CD8-positive, alpha-beta memory T cell (primary cell): ENCODE data around the gene POLE2. TPM values are rescaled to one million over a fixed set of nuclear protein-coding genes. Genes with fewer than 3 reads are reported as not detected.
"Not testable (repeated sequence)": the region's sequence is repeated elsewhere in the genome, so short reads cannot be mapped to it uniquely, and the experiment has no call there.

Source experiments
- CTCF ChIA-PET: fragments of 350-600 bp; sonication (Branson Sonifier 250); formaldehyde crosslinking; loops from one replicate; lab custom pipeline; 2021; ENCODE audit warnings: antibody characterized with exemption; lab: Charles Lee
- POLR2A ChIA-PET: fragments of 350-600 bp; sonication (Branson Sonifier 250); formaldehyde crosslinking; loops from one replicate; lab custom pipeline; 2021; ENCODE audit warnings: antibody characterized with exemption; lab: Charles Lee
- DNase-seq, 5 donors: peaks; one replicate each; pipeline versions ENCODE4 v3.0.0 to v3.0.0-alpha.2; 2020 to 2022; ENCODE audit warnings: mixed read lengths in 1 of 5
- H3K27ac ChIP-seq: one replicate; pipeline ENCODE4 v1.7.0; 2013; ENCODE audit warnings: low read depth, mild to moderate bottlenecking, low read length, moderate library complexity
- H3K27me3 ChIP-seq: 2 replicates; pipeline ENCODE4 v1.7.0; 2013; ENCODE audit warnings: low read length, mild to moderate bottlenecking; ENCODE audit not compliant: insufficient read depth, poor library complexity, severe bottlenecking
- H3K36me3 ChIP-seq: 2 replicates; pipeline ENCODE4 v1.7.0; 2013; ENCODE audit warnings: mild to moderate bottlenecking, low read length, moderate library complexity; ENCODE audit not compliant: insufficient read depth
- H3K4me1 ChIP-seq: 2 replicates; pipeline ENCODE4 v1.7.0; 2013; ENCODE audit warnings: mild to moderate bottlenecking, low read length, moderate library complexity; ENCODE audit not compliant: insufficient read depth
- H3K4me3 ChIP-seq: 2 replicates; pipeline ENCODE4 v1.7.0; 2013; ENCODE audit warnings: mild to moderate bottlenecking, low read length
- H3K9me3 ChIP-seq: 2 replicates; pipeline ENCODE4 v1.7.0; 2013; ENCODE audit warnings: mild to moderate bottlenecking, low read length
- H3K27ac Mint-ChIP-seq, 8 donors: one replicate each; pipeline ENCODE4 v1.8.0; 2020 to 2021; ENCODE audit warnings: mixed read lengths in 8 of 8, mild to moderate bottlenecking in 6 of 8, inconsistent platforms in 3 of 8, moderate library complexity in 3 of 8
- H3K27me3 Mint-ChIP-seq, 2 donors: one replicate each; pipeline ENCODE4 v1.8.0; 2020 to 2021; ENCODE audit warnings: mixed read lengths in 2 of 2, mild to moderate bottlenecking in 1 of 2, moderate library complexity in 1 of 2
- H3K36me3 Mint-ChIP-seq, 3 donors: one replicate each; pipeline ENCODE4 v1.8.0; 2020 to 2021; ENCODE audit warnings: mixed read lengths in 3 of 3, inconsistent platforms in 1 of 3, mild to moderate bottlenecking in 1 of 3
- H3K4me1 Mint-ChIP-seq, 3 donors: one replicate each; pipeline ENCODE4 v1.8.0; 2020 to 2021; ENCODE audit warnings: mixed read lengths in 3 of 3, inconsistent platforms in 1 of 3, mild to moderate bottlenecking in 1 of 3
- H3K4me3 Mint-ChIP-seq, 7 donors: one replicate each; pipeline ENCODE4 v1.8.0; 2020 to 2021; ENCODE audit warnings: mixed read lengths in 7 of 7, mild to moderate bottlenecking in 6 of 7, moderate library complexity in 4 of 7, inconsistent platforms in 2 of 7
- H3K9me3 Mint-ChIP-seq, 5 donors: one replicate each; pipeline ENCODE4 v1.8.0; 2020 to 2022; ENCODE audit warnings: mixed read lengths in 5 of 5, mild to moderate bottlenecking in 3 of 5, moderate library complexity in 2 of 5, inconsistent platforms in 1 of 5
- polyA plus RNA-seq: library from polyadenylated mRNA; unstranded; fragments of 300-500 nt; fragmentation: Illumina TruSeq; gene quantifications from one replicate; pipeline ENCODE4 v1.2.3, GENCODE V29; 2021
- total RNA-seq, 2 experiments: library from RNA; stranded (reverse); gene quantifications; one replicate each; pipeline ENCODE4 v1.2.3, GENCODE V29; 2021

The POLE2 gene, protein sequence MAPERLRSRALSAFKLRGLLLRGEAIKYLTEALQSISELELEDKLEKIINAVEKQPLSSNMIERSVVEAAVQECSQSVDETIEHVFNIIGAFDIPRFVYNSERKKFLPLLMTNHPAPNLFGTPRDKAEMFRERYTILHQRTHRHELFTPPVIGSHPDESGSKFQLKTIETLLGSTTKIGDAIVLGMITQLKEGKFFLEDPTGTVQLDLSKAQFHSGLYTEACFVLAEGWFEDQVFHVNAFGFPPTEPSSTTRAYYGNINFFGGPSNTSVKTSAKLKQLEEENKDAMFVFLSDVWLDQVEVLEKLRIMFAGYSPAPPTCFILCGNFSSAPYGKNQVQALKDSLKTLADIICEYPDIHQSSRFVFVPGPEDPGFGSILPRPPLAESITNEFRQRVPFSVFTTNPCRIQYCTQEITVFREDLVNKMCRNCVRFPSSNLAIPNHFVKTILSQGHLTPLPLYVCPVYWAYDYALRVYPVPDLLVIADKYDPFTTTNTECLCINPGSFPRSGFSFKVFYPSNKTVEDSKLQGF
- total RNA-seq, result 10 to 100 TPM; 36.3 to 37.2 TPM
- polyA plus RNA-seq, result 1.3 TPM

DNA sequence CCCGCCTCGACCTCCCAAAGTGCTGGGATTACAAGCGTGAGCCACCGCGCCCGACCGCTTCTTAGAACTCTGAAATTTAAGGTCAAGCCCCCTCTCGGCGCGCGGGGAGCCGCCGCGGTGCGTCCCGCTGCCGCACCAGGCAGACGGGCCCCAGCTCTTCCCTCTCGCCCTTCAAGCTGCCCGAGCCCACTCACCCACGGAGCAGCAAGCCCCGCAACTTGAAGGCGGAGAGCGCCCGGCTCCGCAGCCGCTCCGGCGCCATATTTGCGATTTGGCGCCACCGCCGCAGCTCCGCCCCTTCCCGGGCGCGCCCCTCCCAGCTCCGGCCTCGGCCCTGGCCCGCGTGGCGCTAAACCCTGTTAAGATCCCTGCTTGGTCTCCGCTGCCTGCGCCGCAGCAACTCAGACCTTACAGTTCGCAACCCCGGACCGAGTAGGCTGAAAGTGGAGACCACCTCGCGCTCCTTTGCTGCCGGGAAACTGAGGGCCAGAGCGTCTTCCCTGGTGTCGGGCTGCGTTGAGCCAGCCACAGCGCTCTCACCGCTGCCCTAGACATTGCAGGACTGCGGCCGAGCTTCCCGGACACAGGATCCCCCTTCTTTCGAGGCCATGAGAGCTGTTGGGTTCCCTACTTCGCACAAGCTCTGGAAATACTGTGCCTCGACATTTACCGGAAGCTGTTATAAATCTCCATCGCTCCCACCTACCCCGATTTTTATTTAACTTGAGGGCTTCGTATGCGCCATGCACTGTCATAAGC, at the start of gene POLE2:
TSS of gene POLE2 (minus strand) at position 273 of the 759 bp plus-strand sequence. CDS start at position 262, 11 bp downstream.
- H3K4me3 ChIP-seq, result peak within 1 kb of the TSS; percentile 68
- POLR2A ChIA-PET, result interaction anchor here (0.6 to 3.7 kb wide), 5 partner anchors 54 to 435 kb away, joined by 3 to 16 read pairs (median 5); partner anchors contain the start of gene KLHDC2

DNA sequence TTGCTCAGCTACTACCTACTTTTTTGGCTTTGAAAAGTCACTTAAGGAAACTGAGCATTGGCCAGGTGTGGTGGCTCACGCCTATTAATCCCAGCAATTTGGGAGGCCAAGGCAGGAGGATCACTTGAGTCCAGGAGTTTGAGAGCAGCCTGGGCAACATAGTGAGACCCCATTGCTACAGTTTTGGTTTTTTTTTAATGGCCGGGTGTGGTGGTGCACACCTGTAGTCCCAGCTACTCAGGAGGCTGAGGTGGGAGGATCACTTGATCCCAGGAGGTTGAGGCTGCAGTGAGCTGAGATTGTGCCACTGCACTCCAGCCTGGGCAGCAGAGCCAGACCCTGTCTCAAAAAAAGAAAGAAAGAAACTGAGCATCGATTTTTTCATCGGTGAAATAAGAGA, 47.7 kb upstream of the POLE2 start:
- peaks cover 0 to 43% (median 14%) of the 10 kb centered on the region in 3 donors for H3K36me3 Mint-ChIP-seq
- H3K9me3 ChIP-seq, H3K4me3 ChIP-seq, H3K9me3 Mint-ChIP-seq, H3K27me3 ChIP-seq, H3K4me1 ChIP-seq, H3K4me3 Mint-ChIP-seq, H3K27ac Mint-ChIP-seq, H3K27ac ChIP-seq, H3K36me3 ChIP-seq, POLR2A ChIA-PET, H3K4me1 Mint-ChIP-seq, DNase-seq, H3K27me3 Mint-ChIP-seq: not testable (repeated sequence)
- CTCF ChIA-PET, result interaction anchor here (1.1 kb wide), 1 partner anchor 32 kb away, joined by 4 read pairs; the partner anchor contains the start of gene KLHDC2

More for the DNA sequence above, at the start of gene POLE2:
- no peaks in the 10 kb centered on the region for H3K9me3 Mint-ChIP-seq
- H3K9me3 ChIP-seq, result no peaks in the 10 kb centered on the region
- H3K4me1 Mint-ChIP-seq, result peaks cover 18 to 27% (median 23%) of the 10 kb centered on the region in 3 donors
- H3K27me3 Mint-ChIP-seq, result peaks cover 0 to 1% of the 10 kb centered on the region in 2 donors
- H3K36me3 ChIP-seq, result no peaks in the 10 kb centered on the region
- CTCF ChIA-PET, result interaction anchor here (1.1 to 2.0 kb wide), 4 partner anchors 18 to 164 kb away, joined by 4 to 7 read pairs (median 6); partner anchors contain the start of genes KLHDC2 and NEMF
- H3K4me3 Mint-ChIP-seq, result peak within 1 kb of the TSS; percentile 83 to 96 (median 90)
- peaks cover 0 to 4% (median 0%) of the 10 kb centered on the region in 3 donors for H3K36me3 Mint-ChIP-seq
- peak within 1 kb of the TSS; percentile 64 to 91 (median 77) for H3K27ac Mint-ChIP-seq
- DNase-seq, result peak; percentile 61 to 73 (median 65)
- H3K27me3 ChIP-seq, result no peaks in the 10 kb centered on the region
- H3K27ac ChIP-seq, result peak within 1 kb of the TSS; percentile 22
- H3K4me1 ChIP-seq, result peaks cover 18% of the 10 kb centered on the region

DNA sequence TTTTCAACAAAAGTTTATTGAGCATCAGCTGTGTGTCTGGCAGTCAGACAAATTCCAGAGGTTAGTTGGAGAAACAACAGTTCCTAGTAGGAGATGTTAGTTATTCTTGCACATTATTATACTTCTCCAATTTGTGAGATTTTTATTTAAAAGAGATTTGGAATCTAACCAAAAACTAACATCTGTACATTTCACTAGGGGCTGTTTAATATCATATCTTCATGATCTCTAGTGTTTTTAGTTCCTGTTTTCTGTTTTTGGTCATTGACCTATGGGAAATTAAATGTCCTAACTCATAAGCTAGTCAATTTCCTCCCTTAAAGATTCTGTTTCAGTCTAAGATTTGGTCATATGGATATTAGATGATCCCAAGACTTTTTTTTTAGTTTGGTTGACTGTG, 45.8 kb upstream of the POLE2 start:
- Mint-ChIP-seq H3K9me3 (no peaks in the 10 kb centered on the region), H3K27ac (no peak overlapping the region), H3K4me3 (no peak overlapping the region), H3K4me1 (no peaks in the 10 kb centered on the region), H3K36me3 (peaks cover 0 to 44% (median 14%) of the 10 kb centered on the region in 3 donors), H3K27me3 (no peaks in the 10 kb centered on the region)
- H3K4me3 ChIP-seq, result no peak overlapping the region
- no peaks in the 10 kb centered on the region for H3K27me3 ChIP-seq
- H3K36me3 ChIP-seq, result peaks cover 4% of the 10 kb centered on the region
- no peaks in the 10 kb centered on the region for H3K9me3 ChIP-seq
- ChIA-PET CTCF (interaction anchor here (0.9 kb wide), 1 partner anchor 34 kb away, joined by 3 read pairs; the partner anchor contains the start of gene KLHDC2), POLR2A (no interaction called here)
- DNase-seq, result no peak
- no peaks in the 10 kb centered on the region for H3K4me1 ChIP-seq
- H3K27ac ChIP-seq, result no peak overlapping the region

DNA sequence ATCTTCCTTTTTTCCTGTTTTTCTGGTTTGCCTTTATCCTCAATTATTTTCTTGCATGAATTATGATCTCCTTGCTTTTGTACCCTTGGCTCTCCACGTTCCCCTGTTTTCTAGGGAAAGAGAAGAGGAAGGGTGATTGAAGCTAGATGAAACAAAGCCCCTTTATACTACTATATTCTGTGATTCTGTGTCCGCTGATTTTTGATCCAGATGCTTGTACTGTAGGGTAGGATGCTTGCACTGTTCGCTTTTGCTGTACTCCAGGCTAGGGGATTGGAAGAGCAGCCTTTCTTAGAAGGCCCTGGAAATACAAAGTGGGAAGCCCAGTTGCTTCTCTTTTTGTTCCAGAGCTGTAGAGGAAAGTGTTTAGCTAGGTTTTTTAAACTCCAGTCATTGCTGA, 44.9 kb upstream of the POLE2 start:
- Histone ChIP-seq H3K27ac (no peak overlapping the region), H3K27me3 (no peaks in the 10 kb centered on the region), H3K4me3 (no peak overlapping the region), H3K36me3 (peaks cover 4% of the 10 kb centered on the region), H3K9me3 (no peaks in the 10 kb centered on the region), H3K4me1 (no peaks in the 10 kb centered on the region)
- no peaks in the 10 kb centered on the region for H3K27me3 Mint-ChIP-seq
- POLR2A ChIA-PET, result no interaction called here
- H3K4me1 Mint-ChIP-seq, result no peaks in the 10 kb centered on the region
- H3K36me3 Mint-ChIP-seq, result peaks cover 0 to 48% (median 14%) of the 10 kb centered on the region in 3 donors
- no peak for DNase-seq
- H3K27ac Mint-ChIP-seq, result peak overlapping the region in 1 of 8 donors; percentile 38
- no peak overlapping the region for H3K4me3 Mint-ChIP-seq
- no peaks in the 10 kb centered on the region for H3K9me3 Mint-ChIP-seq
- CTCF ChIA-PET, result no interaction called here

DNA sequence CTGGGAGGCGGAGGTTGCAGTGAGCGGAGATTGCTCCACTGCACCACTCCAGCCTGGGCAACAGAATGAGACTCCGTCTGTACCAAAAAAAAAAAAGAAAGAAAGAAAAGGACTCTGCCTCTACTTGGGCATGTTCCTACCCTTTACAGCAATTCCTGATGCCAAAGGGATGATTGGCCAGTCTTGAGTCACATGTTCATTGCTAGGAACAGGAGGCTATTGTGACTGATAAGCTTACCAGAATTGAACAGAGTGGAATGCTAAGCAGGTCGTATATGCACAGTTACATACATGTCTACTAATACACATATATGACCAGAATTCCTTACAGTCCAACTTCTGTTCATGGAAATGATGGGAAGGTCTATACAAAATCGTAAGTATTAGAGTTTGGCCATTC, 39.2 kb upstream of the POLE2 start:
- Mint-ChIP-seq H3K36me3 (peaks cover 4 to 60% (median 22%) of the 10 kb centered on the region in 3 donors), H3K9me3 (no peaks in the 10 kb centered on the region)
- no peak overlapping the region for H3K4me3 ChIP-seq

DNA sequence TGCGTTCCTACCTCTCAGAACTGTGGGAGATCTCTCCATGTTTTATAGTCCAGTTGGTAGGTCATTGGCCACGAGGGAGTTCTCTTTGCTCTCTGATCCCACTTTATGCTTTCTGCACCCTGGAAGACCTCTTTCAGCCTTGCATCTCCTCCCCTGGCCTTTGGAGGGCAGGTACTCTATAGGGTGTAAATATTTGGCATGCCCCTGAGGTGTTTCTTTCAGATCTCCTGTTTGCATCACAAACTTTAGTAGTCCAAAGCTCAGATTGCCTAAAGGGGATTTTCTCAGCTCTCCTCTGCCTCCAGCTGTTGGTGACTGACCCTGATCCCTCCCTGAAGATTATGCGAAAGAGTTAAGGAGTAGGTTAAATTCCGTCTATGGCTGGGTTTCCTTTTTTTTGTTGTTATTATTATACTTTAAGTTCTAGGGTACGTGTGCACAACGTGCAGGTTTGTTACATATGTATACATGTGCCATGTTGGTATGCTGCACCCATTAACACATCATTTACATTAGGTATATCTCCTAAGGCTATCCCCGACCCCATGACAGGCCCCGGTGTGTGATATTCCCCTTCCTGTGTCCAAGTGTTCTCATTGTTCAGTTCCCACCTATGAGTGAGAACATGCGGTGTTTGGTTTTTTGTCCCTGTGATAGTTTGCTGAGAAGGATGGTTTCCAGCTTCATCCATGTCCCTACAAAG, 33.9 kb upstream of the POLE2 start:
- H3K4me1 Mint-ChIP-seq, H3K27me3 Mint-ChIP-seq, H3K4me3 Mint-ChIP-seq, H3K9me3 Mint-ChIP-seq, H3K27ac ChIP-seq, H3K4me3 ChIP-seq, H3K27me3 ChIP-seq, DNase-seq, CTCF ChIA-PET, H3K27ac Mint-ChIP-seq, H3K4me1 ChIP-seq, POLR2A ChIA-PET, H3K9me3 ChIP-seq, H3K36me3 ChIP-seq: not testable (repeated sequence)
- H3K36me3 Mint-ChIP-seq, result peaks cover 26 to 59% (median 35%) of the 10 kb centered on the region in 3 donors

More for the DNA sequence above, 39.2 kb upstream of the POLE2 start:
- H3K27ac Mint-ChIP-seq, result no peak overlapping the region
- no peak overlapping the region for H3K27ac ChIP-seq
- H3K36me3 ChIP-seq, result peaks cover 5% of the 10 kb centered on the region
- CTCF ChIA-PET, result no interaction called here
- H3K9me3 ChIP-seq, result no peaks in the 10 kb centered on the region
- no peak for DNase-seq
- H3K4me3 Mint-ChIP-seq, result no peak overlapping the region
- H3K4me1 ChIP-seq, result no peaks in the 10 kb centered on the region
- H3K4me1 Mint-ChIP-seq, result no peaks in the 10 kb centered on the region
- H3K27me3 Mint-ChIP-seq, result no peaks in the 10 kb centered on the region
- H3K27me3 ChIP-seq, result no peaks in the 10 kb centered on the region
- POLR2A ChIA-PET, result no interaction called here

DNA sequence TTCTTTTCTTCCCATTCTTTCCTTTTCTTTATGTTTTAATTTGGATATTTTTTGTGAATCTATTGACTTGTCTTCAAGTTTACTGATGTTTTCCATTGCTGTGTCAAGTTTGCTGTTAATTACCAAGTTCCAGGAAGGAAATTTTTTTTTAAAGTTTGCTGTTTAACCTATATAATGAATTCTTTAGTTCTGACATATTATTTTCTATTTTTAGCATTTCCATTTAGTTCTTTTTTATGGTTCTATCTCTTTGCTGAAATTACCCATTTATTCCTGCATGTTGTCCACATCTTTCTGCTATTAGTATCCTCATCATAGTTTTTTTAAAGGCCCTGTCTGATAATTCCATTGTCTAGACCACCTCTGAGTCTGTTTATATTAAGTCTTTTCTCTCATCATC, 32.7 kb upstream of the POLE2 start:
- Histone ChIP-seq H3K9me3 (no peaks in the 10 kb centered on the region), H3K27me3 (no peaks in the 10 kb centered on the region), H3K4me1 (no peaks in the 10 kb centered on the region), H3K27ac (no peak overlapping the region), H3K36me3 (peaks cover 5% of the 10 kb centered on the region), H3K4me3 (no peak overlapping the region)
- Mint-ChIP-seq H3K27ac (no peak overlapping the region), H3K4me1 (no peaks in the 10 kb centered on the region), H3K27me3 (no peaks in the 10 kb centered on the region), H3K36me3 (peaks cover 29 to 54% (median 32%) of the 10 kb centered on the region in 3 donors), H3K4me3 (no peak overlapping the region), H3K9me3 (peaks cover 0 to 8% (median 3%) of the 10 kb centered on the region in 5 donors)
- DNase-seq, result no peak
- CTCF ChIA-PET, result no interaction called here
- POLR2A ChIA-PET, result no interaction called here
